Calu3 (cell line): Measurements from ENCODE around the gene SH3PXD2A. TPM values are rescaled to one million over a fixed set of nuclear protein-coding genes. Genes with fewer than 3 reads are reported as not detected.

Source experiments
- BruUV-seq: library from RNA; stranded (reverse); fragments of 400-500 nt; replicated peaks from 2 replicates; lab custom pipeline; 2021; lab: Mats Ljungman, UMichigan
- CTCF ChIA-PET: fragments of 300-600 bp; sonication (Branson Sonifier 250); formaldehyde crosslinking; loops from one replicate; lab custom pipeline; 2022; ENCODE audit warnings: antibody characterized with exemption; lab: Charles Lee
- DNase-seq: peaks from one replicate; pipeline ENCODE4 v3.0.0; 2022
- H3K27ac Mint-ChIP-seq: one replicate; pipeline ENCODE4 v1.8.0; 2022; ENCODE audit warnings: mixed read lengths; ENCODE audit not compliant: unreplicated experiment
- H3K27me3 Mint-ChIP-seq: one replicate; pipeline ENCODE4 v1.8.0; 2022; ENCODE audit warnings: mixed read lengths; ENCODE audit not compliant: unreplicated experiment
- H3K36me3 Mint-ChIP-seq: one replicate; pipeline ENCODE4 v1.8.0; 2022; ENCODE audit warnings: mild to moderate bottlenecking, moderate library complexity, mixed read lengths; ENCODE audit not compliant: insufficient read depth, unreplicated experiment
- H3K4me1 Mint-ChIP-seq: one replicate; pipeline ENCODE4 v1.8.0; 2022; ENCODE audit warnings: mild to moderate bottlenecking, low read depth, mixed read lengths; ENCODE audit not compliant: unreplicated experiment
- H3K4me3 Mint-ChIP-seq: one replicate; pipeline ENCODE4 v1.8.0; 2022; ENCODE audit warnings: mild to moderate bottlenecking, low read depth, moderate library complexity, mixed read lengths; ENCODE audit not compliant: unreplicated experiment
- H3K9me3 Mint-ChIP-seq: one replicate; pipeline ENCODE4 v1.8.0; 2022; ENCODE audit warnings: low read depth, mixed read lengths; ENCODE audit not compliant: unreplicated experiment
- intact Hi-C: fragments of 100-400 bp; cut with micrococcal nuclease; formaldehyde crosslinking; loops from one replicate; pipeline ENCODE4 v1.10.0; 2022; ENCODE audit not compliant: unreplicated experiment
- total RNA-seq: library from RNA; stranded (reverse); gene quantifications from 2 replicates; pipeline ENCODE4 v1.2.3, GENCODE V29; 2022
- TF ChIP-seq, protein P1 (sequence below): fragments of 200-600 bp; IDR thresholded peaks from one replicate; pipeline ENCODE4 v1.8.0; 2022; ENCODE audit warnings: antibody characterized with exemption; ENCODE audit not compliant: unreplicated experiment

SH3PXD2A gene
- total RNA-seq, 1 experiment from 2014 or later: 7.5 TPM

DNA sequence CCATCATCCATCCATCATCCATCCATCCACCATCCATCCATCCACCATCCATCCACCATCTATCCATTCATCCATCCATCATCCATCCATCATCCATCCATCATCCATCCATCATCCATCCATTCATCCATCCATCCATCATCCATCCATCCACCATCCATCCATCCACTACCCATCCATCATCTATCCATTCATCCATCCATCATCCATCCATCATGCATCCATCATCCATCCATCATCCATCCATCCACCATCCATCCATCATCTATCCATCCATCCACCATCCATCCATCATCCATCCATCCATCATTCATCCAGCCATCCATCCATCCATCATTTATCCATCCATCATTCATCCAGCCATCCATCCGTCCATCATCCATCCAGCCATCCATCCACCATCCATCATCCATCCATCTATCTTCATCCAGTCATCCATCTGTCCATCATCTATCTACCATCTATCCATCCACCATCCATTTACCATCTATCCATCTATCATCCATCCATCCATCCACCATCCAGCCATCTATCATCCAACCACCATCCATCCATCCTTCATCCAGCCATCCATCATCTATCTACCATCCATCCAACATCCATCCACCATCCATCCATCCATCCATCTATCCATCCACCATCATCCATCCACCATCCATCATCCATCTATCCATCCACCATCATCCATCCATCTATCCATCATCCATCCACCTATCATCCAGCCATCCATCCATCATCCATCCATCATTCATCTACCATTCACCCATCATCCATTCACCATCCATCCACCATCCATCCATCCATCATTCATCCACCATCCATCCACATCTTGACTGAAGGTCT, 153.8 kb downstream of the SH3PXD2A start:
- BruUV-seq: no TSS peak
- TF ChIP-seq, protein P1, sequence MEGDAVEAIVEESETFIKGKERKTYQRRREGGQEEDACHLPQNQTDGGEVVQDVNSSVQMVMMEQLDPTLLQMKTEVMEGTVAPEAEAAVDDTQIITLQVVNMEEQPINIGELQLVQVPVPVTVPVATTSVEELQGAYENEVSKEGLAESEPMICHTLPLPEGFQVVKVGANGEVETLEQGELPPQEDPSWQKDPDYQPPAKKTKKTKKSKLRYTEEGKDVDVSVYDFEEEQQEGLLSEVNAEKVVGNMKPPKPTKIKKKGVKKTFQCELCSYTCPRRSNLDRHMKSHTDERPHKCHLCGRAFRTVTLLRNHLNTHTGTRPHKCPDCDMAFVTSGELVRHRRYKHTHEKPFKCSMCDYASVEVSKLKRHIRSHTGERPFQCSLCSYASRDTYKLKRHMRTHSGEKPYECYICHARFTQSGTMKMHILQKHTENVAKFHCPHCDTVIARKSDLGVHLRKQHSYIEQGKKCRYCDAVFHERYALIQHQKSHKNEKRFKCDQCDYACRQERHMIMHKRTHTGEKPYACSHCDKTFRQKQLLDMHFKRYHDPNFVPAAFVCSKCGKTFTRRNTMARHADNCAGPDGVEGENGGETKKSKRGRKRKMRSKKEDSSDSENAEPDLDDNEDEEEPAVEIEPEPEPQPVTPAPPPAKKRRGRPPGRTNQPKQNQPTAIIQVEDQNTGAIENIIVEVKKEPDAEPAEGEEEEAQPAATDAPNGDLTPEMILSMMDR: no peak
- DNase-seq: no peak
- Mint-ChIP-seq H3K4me3 (no peak overlapping the region), H3K9me3 (no peaks in the 10 kb centered on the region), H3K27me3 (no peaks in the 10 kb centered on the region), H3K36me3 (no peaks in the 10 kb centered on the region), H3K4me1 (peaks cover 2% of the 10 kb centered on the region), H3K27ac (no peak overlapping the region)
- CTCF ChIA-PET: no interaction called here
- intact Hi-C loops: no loop called here

DNA sequence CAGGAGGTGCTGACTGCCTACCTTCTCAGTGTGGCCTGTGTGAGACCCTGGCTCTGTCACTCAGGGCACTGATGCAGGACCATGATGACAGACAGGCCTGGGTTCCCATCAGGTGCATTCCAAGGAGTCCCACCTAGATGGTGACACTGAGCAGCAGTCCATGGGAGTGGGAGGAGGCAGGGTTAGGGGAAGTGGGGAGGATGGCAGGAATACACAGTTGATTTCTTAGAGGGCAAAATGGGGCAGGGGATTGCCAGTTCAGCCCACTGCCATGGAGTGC, 155.0 kb downstream of the SH3PXD2A start:
- intact Hi-C loops: no loop called here
- H3K4me3 Mint-ChIP-seq: no peak overlapping the region
- CTCF ChIA-PET: interaction anchor here (0.6 kb wide), 1 partner anchor 194 kb away, joined by 3 read pairs; no protein-coding TSS in a partner anchor
- TF ChIP-seq, protein P1: no peak
- H3K36me3 Mint-ChIP-seq: no peaks in the 10 kb centered on the region
- peaks cover 9% of the 10 kb centered on the region for H3K4me1 Mint-ChIP-seq
- no TSS peak for BruUV-seq
- no peaks in the 10 kb centered on the region for H3K27me3 Mint-ChIP-seq
- H3K27ac Mint-ChIP-seq: no peak overlapping the region
- no peaks in the 10 kb centered on the region for H3K9me3 Mint-ChIP-seq
- no peak for DNase-seq

DNA sequence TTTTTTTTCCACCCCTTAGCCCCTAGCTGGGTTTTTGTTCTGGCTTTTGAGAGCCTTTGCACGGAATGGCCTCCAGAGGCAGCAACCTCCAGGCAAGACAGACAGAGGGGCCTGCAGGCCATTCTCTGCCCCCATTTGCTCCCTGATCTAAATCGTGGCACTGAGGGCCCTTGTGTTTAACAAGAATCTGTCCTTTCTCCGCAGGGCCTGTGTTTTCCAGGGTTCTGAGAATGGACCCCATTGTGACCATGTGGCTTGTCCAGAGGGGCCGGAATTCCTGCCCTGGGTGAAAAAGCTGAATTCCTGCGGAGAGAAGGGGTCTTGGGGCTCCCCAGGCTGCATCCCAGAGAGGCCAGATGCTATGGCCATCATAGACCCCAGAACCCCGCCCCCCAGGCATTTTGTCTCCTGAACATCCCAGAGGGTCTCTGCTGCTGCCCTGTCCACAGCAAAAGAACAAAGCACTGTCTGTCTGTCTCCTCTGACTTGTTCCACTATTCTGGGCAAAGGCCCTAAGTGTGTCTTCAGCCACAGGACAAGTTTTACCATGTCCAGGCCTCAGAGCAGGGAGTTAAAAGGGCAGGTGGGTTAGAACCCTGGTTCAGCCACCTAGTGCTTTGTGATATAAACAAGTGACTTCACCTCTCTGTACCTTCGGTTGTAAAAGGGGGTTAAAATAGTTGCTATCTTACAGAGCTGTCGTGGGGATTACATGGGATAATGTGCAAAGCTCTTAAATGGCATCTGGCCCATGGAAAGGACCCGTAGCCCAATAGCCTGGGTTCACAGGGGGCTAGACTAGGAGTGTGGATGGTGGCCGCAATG, 155.6 kb downstream of the SH3PXD2A start:
- no peak for DNase-seq
- BruUV-seq: no TSS peak
- Mint-ChIP-seq H3K9me3 (no peaks in the 10 kb centered on the region), H3K27me3 (no peaks in the 10 kb centered on the region), H3K36me3 (no peaks in the 10 kb centered on the region), H3K4me1 (peaks cover 9% of the 10 kb centered on the region), H3K27ac (no peak overlapping the region), H3K4me3 (no peak overlapping the region)
- CTCF ChIA-PET: interaction anchor here (0.5 kb wide), 1 partner anchor 20 kb away, joined by 3 read pairs; no protein-coding TSS in a partner anchor
- intact Hi-C loops: no loop called here
- TF ChIP-seq, protein P1: no peak

DNA sequence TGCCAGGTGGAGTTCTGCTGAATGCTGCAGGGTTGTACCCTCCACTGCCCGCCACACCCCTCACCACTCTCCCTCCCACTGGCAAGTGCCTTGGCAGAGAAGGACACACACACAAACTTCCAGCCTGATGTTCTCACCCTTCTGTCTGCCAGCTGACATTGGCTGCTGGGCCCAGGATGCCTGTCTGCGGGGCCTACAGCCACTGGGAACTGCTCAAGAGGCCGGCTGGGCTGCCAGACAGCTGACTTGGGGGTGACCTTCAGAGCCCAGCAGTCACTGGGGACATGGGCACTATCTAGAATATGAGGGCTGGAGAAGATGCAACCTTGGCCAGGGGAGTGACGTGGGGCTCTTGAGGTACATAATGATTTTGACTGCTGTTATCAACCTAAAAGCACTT, 157.1 kb downstream of the SH3PXD2A start:
- DNase-seq: no peak
- BruUV-seq: no TSS peak
- Mint-ChIP-seq H3K4me1 (peaks cover 9% of the 10 kb centered on the region), H3K9me3 (no peaks in the 10 kb centered on the region), H3K27me3 (no peaks in the 10 kb centered on the region), H3K36me3 (no peaks in the 10 kb centered on the region), H3K4me3 (no peak overlapping the region), H3K27ac (no peak overlapping the region)
- intact Hi-C loops: no loop called here
- CTCF ChIA-PET: no interaction called here
- TF ChIP-seq, protein P1: no peak
